Stimulated activated CD8-positive, alpha-beta memory T cell treated with anti-CD3 and anti-CD28 coated beads, Interleukin-12 subunit alpha, Interleukin-12 subunit beta, amount 100 ng/mL, for 4 hours (primary cell): ENCODE measurements around the gene ABCA1.
"Not testable (repeated sequence)": the region's sequence is repeated elsewhere in the genome, so short reads cannot be mapped to it uniquely, and the experiment has no call there.

Experiments used
- DNase-seq: peaks from one replicate; pipeline ENCODE4 v3.0.0-alpha.2; 2020; ENCODE audit warnings: low read depth

Gene ABCA1

DNA sequence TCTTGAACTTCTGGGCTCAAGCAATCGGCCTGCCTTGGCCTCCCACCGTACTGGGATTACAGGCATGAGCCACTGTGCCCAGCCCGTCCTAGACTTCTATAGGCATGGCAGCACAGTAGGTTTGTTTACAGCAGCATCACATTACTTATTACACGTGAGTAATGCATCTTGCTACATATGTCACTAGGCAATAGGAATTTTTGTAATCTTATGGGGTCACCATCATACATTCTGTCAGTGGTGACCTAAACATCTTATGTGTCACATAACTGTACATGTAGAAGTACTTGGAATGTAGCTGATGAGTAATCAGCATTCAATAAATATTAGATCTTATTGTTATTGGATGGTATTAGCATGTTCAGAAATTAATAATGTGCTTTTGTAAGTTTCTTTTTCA is 22.9 kb upstream of the ABCA1 start:
- no peak for DNase-seq

DNA sequence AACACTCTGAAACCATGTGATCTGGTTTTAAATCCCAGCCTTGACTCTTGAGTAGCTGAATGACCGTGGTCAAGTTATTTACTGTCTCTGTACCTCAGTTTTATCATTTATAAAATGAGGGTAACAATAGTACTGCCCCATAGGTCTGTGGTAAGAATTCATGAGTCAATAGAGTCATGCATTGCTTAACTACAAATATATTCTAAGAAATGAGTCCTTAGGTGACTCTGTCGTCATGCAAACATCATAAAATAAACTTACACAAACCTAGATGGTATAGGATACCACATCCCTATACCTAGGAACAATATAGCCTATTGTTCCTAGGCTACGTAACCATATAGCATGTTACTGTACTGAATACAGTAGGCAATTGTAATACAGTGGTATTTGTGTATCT is 20.3 kb upstream of the ABCA1 start:
- DNase-seq = no peak

DNA sequence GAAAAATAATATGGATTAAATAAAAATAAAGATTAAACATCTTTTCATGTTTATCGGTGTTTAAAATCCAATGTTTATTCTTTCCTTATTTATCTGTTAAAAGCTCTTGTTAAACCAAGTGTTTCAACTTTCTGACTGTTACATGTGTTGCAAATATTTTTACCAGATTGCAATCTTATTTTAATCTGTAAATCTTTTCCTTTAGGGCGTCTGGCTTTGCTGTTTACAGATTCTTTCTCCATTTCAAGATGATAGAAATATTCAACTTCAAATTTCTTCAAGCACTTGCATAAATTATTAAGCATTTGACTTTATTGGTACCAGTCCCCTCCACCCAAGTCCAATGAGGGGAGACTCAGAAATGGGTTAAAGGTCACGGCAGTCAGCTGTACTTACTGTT is 16.9 kb upstream of the ABCA1 start:
- DNase-seq = no peak

DNA sequence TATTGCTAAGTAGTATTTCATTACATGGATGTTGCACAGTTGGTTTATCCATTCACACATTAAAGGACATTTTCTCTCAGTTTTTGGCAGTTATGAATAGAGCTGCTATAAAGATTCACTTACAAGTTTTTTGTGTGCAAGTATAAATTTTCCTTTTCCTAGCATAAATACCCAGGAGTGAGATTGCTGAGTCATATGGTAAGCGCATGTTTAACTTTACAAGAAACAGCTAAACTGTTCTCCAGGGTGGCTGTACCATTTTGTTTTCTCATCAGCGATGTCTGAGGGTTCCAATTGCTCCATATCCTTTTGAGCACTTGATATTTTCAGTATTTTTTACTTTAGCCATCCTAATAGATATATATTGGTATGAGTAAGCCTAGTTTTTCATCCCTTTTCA is 16.4 kb upstream of the ABCA1 start:
- DNase-seq = no peak

DNA sequence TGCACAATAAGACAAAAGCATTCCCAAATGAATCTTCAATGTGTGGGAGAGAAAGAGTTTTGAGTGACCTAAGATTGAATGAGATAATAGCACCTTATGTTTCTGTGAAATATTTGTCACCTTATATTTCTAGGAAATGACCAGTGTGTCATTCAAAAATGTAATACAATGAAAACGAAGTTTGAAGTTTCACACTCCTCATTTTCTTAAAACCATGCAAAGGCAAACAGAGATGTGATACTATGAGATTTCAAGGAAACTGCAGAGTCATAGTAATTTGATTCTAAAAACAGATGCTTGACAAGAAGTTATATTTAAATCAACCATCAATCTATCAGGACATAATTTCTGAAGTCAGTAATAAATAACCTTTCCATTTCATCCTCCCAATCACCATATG is 13.6 kb upstream of the ABCA1 start:
- DNase-seq = no peak

DNA sequence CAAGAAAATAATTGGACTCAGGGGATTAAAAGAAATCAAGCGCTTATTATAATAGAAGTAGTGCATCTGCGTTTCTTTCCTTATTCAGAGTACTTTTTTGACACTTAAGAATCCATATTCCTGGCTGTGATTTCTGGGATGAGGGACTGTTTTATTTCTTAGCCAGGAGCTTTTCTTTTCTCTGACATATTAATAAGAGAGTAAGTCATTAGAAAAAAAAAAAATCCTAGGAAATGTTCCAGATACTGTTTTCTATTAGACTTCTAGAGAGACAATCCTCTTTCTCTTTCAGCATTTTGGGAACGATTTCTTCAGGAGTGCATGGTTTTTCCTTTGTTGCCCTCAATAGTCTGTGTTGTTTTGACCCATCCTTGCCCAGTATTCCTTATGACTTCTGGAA is 8.3 kb upstream of the ABCA1 start:
- DNase-seq = no peak

DNA sequence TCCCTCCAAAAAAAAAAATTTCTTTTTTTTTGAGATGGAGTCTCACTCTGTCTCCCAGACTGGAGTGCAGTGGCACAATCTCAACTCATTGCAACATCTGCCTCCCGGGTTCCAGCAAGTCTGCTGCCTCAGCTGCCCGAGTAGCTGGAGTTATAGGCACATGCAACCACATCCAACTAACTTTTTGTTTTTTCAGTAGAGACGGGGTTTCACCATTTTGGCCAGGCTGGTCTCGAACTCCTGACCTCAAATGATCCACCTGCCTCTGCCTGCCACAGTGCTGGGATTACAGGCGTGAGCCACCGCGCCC is 7.5 kb upstream of the ABCA1 start:
- not testable (repeated sequence) for DNase-seq

DNA sequence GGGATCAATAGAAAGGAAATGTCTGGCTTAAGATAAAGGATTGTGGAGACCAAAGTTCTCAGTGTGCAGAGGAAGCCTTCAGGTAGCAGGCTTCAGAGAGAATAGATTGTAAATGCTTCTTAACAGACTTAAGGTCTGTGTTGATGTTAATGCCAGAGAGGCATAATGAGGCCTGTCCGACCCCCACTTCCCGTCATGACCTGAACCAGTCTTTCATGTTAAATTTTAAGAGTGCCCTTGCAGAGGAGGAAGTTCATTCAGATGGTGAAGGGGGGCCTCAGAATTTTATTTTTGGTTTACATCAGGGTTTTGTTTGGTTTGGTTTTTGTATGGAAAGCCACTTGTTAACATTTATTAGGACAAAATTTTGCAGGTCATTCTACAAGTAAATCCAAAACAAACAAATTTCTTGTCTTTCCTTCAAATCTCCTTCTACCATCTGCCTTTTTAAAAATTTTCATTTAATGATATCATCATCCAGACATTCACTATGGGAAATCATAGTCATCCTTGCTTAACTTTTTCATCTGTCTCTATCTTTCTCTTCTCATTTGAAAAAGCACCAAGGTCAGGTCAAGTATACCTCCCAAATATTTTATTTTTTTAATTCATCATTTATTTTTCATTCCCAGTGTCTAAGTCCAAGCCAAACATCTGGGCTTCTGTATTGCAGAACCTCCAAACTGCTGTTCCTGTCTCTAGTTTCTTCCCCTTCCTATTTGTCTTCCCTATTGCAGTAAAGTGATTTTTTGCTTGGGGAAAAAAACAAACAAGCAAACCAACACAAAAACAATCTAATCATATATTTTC is 6.9 kb upstream of the ABCA1 start:
- DNase-seq = no peak

DNA sequence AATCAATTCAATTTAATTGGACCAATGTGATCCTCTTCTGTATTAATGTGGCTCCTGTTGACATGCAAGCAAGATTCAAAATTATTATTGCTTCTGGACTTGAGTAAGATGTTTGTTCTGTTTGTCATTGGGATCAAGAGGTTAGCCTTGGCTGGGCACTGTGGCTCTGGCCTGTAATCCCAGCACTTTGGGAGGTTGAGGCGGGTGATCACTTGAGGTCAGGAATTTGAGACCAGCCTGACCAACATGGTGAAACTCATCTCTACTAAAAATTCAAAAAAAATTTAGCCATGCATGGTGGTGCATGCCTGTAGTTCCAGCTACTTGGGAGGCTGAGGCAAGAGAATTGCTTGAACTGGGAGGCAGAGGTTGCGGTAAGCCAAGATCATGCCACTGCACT is 5.1 kb upstream of the ABCA1 start:
- not testable (repeated sequence) for DNase-seq

DNA sequence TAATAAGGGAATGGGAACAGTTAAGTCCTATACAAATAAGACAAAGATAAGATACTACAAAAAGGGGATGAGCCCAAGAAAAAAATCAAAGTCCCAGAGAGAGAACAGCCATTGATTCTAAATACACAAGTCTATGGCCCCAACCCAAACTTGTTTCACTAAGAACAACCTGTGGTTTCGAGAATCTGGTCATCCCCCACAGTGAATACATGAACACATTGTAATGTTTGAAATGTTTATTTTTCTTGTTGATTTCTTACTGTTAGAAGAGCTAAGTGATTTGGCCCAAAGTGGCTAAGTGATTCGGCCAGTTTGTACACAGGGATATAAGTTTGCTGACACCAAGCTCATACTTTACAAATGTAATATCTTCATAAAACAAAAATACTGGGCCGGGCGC is 3.3 kb upstream of the ABCA1 start:
- DNase-seq = no peak

DNA sequence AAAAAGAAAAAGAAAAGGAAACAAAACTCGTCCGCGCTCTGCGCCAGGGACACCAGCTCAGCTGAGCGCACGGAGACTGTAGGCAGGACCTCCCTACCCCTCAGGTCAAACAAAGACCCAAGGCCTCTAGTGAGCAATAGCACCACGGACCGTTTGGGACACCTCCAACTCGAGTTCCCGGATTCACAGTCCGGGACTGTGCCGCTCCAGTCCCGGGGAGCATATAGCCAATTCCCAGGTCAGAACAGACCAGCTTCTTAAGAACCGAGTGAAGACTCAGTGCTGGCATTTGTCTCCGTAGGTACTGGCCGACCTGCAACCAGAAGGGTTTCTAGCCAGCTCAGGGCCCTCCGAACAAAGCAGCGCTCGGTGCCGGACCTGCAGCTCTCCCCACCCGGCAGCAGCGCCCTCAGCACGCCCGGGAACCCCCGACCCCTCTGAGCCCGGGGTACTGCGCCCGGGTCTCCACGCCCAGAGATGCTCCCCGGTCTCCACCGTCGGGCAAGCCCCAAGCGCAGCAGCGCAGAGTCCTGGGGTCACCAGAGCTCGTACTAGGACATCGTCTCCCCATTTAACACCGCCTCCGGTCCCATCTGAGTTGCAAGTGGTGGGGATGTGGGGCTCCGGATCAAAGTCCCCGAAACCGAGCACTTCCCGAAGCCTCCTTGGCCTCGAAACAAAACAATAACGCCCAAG is 591 bp downstream of the ABCA1 start:
- no peak for DNase-seq

DNA sequence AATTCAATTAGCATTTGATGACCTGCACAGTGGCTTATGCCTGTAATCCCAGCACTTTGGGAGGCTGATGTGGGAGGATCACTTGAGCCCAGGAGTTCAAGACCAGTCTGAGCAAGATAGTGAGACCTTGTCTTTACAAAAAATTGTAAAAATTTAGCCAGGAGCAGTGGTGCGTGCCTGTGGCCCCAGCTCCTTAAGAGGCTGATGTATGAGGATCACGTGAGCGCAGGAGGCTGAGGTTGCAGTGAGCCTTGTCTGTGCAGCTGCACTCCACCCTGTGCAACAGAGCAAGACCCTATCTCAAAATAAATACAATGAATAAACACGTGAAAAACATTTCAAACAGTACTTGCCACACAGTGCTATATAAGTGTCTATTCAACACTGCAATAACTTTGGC is 4.2 kb downstream of the ABCA1 start:
- no peak for DNase-seq

DNA sequence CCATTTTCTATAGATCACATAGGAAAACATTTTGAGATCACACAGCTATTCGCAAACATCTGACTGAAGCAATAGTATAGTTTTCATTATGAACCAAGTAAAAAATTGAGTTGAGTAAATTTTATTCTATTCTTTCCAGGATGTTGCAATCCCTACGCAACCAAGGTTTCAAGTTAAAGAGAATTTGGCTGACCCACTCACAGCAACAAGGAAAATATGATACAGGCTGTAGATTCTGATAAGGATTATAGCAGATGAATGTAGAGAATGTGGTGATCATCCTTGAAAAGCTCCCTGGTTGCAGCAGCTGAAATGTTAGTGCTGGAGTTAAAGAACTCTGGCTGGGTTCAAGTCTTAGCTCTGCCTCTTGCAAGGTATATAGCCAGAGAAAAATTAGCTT is 4.7 kb downstream of the ABCA1 start:
- no peak for DNase-seq

DNA sequence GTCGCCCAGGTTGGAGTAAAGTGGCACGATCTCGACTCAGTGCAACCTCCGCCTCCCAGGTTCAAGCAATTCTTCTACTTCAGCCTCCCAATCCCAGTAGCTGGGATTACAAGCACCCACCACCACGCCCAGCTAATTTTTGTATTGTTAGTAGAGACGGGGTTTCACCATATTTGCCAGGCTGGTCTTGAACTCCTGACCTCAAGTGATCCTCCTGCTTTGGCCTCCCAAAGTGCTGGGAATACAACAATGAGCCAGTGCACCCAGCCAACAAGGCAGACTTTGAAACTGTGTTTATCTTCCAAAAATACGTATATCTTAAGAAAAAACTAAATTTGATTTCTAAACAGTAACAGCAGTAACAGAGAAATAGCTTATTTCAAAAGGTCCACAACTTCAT is 5.2 kb downstream of the ABCA1 start:
- not testable (repeated sequence) for DNase-seq

DNA sequence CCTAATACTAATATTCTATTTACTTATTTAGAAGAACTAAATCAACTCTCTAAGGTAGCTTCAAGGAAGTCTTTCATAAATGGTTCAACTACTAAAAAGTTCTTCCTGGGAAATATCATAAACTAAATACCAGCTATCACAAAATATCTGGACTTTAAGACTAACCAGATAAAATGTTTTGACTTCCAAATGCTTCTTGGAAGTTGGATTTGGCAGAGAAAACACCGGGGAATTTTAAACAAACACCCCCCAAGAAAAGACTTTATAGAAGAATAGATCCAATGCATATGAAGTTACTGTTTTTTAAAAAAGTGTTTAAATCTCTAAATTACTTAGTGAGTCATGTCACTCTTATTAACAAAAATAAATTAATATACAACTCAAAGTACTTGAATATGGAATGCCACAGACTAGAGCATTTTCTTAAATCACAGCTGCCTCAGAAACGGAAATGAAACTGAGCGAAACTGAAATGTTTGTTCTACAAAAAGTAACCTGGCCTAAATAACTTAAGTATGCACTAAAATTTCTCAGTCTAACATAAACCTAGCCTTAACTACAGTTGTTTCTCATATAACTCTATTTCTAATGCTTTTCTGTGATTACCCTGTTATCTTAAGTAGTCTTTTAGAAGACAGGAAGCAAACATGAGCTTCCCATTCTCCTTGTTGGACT is 6.8 kb downstream of the ABCA1 start:
- DNase-seq = no peak

DNA sequence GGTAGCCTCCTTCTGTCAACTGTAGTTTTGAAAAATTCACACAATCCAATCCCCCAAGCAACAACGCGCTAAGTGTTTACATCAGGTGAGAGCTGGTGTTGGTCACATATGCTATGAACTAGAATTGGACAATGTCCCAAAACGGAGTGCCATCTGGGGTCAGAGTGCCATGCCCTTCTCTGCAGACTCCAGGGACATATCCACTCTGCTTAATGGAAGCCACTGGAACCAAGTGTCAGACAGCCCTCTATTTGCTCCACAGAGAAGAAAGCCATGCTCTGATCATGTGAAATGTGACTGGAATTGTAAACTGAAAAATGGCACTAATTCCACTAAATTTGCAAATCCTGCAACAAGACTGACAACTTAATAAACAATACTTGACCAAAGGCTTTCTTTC is 12.2 kb downstream of the ABCA1 start:
- no peak for DNase-seq

DNA sequence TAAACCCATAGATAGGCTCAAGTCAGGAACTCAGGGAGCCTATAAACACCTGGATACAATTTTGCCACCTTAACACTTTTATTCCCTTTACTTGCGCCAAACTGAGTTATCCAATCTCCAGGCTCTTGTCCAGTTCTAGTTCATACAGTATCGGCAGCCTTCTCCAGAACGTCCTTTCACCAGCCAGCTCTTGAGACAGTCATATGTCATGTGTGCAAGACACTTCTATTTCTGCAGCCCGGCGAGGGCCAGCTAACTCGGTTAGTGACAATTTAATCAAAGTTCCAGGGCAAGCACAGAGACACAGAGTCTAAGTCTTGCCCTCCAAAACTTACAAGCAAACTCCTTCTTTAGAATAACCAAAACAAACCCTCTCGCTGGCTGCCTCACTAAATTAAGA is 12.9 kb downstream of the ABCA1 start:
- DNase-seq = no peak

DNA sequence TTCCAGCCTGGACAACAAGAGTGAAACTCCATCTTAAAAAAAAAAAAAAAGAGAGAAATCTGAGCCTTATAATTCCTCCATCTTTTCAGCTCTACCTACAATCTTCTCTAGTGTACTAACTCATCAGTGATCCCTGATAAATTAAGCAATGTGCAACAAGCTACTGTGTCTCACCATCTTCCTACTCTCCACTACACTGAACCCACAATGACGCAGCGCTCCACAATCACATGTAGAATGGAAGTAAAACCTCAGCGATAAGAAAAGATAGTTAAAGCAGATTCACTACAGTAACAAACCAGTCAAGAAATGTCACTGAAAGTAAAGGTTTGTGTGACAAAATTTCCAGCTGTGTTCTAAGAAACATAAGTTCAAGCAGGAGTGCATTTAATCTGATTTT is 13.5 kb downstream of the ABCA1 start:
- no peak for DNase-seq

DNA sequence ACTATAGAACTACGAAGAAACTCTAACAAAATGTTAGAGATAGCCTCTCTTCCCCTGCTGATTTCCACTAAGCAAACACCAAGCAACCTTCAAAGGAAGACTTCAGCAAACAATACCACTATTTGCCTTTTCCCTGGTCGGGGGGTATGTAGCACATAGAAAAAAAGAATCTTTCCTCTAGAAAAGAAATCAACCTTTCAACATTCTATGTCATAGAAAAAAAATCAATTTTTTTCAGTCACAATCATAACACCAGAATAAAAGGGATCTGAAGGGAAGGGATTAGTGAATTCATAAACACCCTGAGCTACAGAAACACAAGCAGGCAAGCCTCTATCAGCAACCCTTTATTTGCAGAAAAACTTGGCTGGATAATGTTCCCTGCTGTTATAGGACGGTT is 15.3 kb downstream of the ABCA1 start:
- DNase-seq = no peak

DNA sequence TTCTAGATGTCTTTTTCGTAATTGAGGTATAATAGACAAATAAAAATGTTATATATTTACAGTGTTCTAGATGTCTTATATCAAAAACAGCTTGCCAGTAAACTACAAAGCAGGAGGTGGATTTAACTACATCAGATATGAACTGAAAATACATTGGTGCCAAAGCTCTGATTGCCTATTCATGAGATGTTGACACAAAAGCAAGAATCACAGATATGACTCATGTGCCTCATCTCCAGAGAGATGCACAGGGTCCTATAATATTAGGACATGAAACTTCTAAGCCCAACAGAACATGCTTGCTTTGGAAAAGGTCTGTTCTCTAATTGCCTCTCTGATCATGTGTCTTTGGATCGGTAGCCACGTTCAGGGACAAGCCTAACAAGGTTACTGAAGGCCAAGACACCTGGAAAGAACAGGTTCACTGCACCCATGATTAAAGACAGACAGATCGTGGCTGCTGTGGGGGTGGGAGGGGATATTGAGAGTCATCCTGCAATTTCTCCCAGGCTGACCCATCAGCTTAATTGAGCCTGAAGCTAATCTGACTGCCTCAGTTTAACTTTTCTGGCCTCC is 16.8 kb downstream of the ABCA1 start:
- DNase-seq = no peak

DNA sequence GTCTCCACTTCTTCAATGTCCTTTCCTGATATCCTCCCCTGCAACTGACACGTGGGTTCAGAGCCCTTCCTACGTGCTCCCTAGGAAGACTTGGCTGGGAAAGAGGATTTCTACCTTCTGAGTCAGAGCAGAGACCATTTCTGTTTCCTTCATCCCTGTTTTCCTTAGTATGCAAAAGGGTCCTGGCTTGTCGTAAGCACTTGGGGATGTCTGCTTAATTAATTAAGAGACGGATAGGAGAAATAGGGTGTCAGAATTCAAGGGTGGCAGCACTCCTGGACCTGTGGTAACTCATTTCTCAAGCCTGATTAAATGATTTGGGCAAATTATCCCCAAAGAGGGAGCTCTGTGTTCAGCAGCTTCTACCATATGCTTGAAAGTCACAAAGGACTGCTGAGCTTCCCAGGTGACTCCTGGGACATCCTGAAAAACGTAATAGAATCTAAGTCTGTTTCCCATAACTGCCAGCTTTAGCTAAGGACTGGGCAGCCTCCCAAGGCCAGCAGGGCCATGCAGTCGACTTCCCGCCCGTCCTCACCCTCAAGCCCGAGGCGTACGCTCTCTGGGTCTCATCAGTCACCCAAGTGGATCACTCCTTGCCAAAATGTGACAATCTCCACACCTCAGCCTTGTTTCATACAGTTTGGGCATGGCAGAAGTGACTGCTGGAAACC is 20.5 kb downstream of the ABCA1 start:
- no peak for DNase-seq

DNA sequence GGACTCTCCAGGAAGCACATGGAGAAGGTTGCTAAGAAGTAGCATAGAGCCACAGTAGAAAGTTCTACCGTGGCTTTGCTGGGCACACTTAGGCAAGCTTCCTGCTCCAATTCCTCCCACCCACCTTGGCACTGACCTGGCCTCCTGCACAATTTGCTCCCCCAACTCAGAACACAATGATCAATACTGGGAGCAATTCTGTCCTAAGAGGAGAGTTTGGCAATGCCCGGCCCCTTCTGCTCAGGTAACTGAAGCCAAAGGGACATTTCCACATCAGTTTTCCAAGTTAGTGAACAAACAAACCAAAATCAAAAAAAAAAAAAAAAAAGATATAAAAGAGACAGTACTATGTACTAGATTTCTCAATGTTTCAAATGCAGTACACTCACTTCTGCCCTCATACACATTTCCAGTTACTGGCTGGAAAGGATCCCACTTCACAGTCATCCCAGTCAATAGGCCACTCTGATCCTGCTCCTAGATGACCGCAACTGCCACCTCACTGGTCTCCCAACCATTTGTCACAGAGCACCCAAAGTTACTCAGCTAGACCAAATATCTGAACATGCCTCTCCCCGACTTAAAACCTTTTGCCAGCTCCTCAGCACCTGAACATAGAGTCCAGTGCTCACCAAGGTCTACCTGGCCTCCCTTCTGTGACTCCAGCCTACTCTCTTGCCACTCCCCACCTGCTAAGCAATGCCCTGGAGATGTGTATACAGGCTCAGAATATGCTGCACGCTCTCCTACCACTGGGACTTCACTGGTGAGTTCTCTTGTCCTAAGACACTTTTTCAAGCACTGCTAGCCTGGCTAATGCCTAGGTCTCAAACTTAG is 21.3 kb downstream of the ABCA1 start:
- no peak for DNase-seq
